GM18868 (cell line): ENCODE results near the gene MPP2.
"Not testable (repeated sequence)": the region's sequence is repeated elsewhere in the genome, so short reads cannot be mapped to it uniquely, and the experiment has no call there.

ENCODE experiments used
- ATAC-seq: cut with Tn5 transposase; IDR thresholded peaks from one replicate; pipeline ENCODE4 v1.9.1; 2021; ENCODE audit warnings: mild to moderate bottlenecking, moderate library complexity; ENCODE audit not compliant: unreplicated experiment

MPP2 gene

GRCh38 chr17:43931062-43931571 lies 23.8 kb upstream of the MPP2 start:
- no peak for ATAC-seq

GRCh38 chr17:43928609-43929008 lies 21.3 kb upstream of the MPP2 start:
- no peak for ATAC-seq

DNA sequence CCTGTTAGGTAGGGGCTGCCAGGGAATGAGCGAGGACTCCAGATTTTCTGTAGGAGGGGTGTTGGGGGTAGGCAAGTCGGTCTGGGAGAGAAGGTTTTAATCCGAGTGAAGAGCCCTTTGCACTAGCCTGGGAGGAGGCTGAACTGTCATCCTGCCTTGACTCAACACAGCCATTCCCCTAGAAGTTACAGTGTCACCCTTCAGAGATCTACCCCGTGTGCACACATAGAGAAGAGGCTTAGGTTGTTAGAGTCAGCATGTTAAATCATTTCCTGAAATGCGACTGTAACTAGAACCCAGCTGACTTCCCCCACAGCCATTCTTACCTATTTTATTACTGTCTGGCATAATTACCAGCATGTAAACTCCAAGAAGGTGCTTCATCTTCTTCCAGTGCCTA lies 20.6 kb upstream of the MPP2 start:
- not testable (repeated sequence) for ATAC-seq

DNA sequence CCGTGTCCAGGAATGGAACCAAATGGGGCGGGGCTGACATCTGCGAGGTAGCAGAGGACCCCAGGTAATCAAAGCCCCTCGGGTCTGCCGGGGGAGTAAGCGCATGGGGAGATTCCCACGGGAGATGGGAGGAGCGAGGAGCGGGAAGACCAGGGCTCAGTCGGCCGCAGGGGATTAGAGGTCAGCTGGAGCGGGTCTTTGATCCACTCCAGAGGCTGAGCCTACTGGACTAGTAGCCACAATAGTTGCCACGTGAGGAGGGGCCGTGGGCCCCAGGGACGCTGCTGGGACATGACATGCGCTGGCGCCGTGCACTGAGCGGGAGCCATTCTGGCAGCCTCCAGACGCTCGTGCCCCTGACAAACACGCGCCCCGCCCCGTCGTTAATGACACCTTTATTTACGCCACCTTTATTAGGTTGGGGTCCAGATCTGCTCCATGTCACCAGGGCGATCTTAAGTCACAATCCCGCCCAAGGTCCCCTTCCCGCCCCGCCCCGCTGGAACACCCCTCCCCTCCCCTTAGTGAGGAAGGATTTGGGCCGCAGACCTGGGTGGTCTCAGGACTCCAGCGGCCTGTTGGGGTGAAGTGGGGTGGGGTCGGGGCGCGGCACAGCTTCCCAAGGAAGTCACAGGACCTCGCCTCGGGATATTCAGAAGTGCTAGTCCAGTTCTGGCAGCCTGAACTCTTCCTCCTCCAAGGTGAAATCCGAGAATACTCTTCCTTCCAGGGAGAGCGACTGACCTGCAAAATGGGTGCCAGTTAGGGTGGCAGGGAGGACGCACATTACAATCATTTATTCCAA lies 19.9 kb upstream of the MPP2 start:
- no peak for ATAC-seq

DNA sequence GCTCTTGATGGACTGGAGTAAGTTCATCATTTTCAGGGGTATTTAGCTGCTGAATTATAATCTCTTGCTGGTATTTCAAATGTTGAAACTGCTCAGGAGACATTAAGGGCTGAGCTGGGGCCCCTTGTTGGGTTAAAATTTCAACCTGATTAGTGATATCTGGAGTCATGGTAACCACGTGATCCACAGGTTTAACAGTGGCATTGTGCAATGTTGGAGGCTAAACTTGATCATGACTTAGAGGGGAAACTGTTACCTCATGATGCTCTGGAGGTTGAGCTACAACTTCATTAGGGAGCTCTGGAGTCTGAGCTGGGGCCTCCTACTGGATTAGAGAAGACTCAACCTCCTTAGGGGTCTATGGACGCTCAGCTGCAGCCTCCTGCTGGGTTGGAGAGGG lies 17.2 kb upstream of the MPP2 start:
- no peak for ATAC-seq

GRCh38 chr17:43920500-43921095 lies 13.3 kb upstream of the MPP2 start:
- no peak for ATAC-seq

DNA sequence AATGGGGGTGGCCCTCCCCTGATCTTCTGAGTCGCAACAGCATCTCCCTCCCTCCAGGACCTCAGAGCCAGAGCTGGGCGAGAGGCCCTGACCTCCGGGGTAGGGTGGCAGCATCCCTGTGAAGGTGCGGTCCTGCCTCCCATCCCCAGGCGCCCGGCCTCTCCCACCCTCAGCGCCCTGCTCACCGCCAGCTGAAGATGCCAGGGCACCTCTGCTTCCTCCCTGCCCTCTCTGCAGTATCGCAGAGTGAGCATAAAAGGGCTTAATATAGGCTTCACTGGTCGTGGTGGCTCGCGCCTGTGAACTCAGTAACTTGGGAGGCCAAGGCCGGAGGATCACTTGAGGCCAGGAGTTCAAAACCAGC lies 10.7 kb upstream of the MPP2 start:
- no peak for ATAC-seq

DNA sequence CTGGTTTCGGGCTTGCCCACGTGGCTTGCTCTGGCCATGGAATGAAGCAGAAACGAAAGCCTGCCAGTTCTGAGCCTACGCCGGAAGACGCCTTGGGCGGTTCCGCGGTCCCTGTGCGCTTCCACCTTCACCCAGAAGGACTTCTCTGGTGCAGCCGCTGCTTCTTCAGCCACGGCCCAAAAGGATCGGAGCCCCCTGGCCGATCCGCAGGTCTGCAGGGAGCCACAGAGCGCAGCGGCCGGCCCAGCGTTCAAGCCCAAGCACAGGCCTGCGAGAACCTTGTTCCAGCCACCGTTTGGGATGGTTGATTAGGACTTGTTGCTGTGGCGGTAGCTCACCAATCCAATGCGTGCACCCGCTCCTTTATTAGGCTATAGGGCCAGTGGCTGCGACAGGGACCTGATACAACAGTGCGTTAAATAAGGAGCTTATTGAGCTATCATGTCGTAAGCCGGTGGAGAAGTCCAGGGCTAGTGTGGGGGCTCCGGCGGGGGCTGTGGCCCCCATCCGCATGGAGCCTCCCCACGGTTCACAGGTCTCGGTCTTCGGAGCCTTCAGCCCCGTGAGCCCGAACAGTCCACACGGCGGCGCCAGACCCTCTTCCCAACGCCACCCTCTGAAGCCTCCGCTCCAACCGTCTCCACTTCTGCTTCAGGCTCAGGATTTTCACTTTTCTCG lies 10.2 kb upstream of the MPP2 start:
- ATAC-seq, result peak; percentile 57

GRCh38 chr17:43917016-43917347 lies 9.6 kb upstream of the MPP2 start:
- ATAC-seq, result peak; percentile 10

DNA sequence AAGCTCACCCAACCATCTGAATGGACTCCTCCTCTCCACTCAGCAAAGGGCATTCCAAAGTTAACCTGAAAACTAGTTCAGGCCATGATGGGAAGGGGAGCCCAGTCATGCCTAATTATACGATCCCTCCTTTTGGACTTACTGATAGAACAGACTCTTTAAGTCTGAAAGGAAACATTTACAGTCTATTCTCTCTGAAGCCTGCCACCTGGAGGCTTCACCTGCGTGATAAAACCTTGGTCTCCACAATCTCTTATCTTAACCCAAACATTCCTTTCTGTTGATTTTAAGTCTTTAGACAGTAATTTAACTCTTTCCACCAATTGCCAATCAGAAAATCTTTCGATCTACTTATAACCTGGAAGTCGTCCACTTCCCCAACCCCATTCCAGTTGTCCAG lies 9.0 kb upstream of the MPP2 start:
- ATAC-seq, result no peak

DNA sequence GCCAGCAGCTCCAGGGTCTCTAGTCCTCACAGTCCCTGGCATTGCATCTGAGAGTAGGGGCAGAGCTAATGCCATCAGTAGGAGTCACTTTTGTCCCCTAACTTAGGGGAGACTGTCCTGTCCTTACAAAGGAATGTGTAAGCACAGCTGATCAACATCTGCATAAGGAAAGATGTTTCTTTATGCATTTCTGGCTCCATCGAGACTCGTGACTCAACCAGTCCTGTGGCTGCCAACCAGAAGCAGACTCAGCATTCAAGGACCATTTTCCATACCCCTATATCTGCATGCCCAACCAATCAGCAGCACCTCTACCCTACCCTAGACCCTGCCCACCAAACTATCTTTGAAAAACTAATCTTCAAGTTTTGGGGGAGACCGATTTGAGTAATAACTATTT lies 8.2 kb upstream of the MPP2 start:
- no peak for ATAC-seq

DNA sequence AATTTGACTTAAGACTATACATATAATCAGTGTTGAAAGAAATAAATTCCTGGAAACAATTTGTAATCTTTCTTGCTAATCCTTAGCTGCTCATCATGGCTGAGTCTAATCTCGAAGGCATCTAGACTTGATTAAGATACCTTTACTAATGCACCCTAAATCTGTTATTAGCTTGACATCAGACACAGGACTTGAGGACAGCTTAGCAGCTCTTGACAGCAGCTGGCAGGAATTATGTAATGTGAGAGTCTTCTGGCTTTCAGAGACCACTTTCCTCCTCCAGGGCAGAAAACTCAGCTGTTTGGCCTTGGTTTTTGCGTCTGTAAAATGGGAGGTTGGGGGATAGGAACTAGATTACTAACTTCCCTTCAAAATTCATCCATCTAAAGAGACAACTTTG lies 7.1 kb upstream of the MPP2 start:
- ATAC-seq, result no peak

GRCh38 chr17:43913584-43913983 lies 6.2 kb upstream of the MPP2 start:
- no peak for ATAC-seq

DNA sequence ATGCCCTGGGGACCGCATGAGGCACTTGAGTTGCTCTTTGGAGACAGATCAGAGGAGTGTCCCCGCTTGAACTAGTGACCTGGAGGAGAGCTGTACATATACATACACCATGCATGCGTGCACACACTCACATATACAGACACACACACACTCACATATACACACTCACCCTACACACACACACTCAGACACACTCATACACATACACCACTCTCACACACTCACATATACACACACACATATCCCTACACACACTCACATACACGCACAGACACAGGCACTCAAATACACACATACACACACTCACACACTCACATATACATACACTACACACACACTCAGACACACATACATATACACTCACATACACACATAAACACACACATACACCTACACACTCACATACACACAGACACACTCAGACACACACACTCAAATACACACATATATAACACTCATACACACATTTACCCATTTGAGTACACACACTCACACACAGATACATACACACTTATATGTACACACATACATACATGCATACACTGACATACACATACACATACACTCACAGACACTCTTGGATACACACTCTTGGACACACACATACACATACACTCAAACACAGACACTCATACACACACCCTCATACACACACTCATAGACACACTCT lies 5.4 kb upstream of the MPP2 start:
- no peak for ATAC-seq

DNA sequence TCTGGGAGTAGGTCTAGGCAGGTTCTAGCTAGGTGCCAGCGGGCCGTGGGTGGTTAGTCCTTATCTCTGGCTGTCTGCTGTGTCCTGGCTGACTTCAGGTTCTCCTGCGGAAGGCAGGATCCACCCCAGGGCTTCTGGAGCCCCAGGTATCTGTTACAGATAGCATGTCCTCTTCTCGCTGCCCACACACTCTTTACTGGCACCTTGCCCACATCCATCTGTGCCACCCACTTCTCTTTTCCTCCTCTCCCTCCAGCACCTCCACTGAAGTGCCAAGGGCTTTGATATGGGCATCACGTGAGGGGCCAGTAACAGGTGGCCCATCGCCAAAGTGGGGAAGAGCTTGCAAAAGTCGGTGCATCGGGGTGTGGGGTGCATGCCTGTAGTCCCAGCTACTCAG lies 4.6 kb upstream of the MPP2 start:
- ATAC-seq, result no peak

GRCh38 chr17:43909537-43910231 lies 2.3 kb upstream of the MPP2 start:
- no peak for ATAC-seq

- no peak for ATAC-seq
Observed at GRCh38 chr17:43907998-43908721, 824 bp upstream of the MPP2 start.

DNA sequence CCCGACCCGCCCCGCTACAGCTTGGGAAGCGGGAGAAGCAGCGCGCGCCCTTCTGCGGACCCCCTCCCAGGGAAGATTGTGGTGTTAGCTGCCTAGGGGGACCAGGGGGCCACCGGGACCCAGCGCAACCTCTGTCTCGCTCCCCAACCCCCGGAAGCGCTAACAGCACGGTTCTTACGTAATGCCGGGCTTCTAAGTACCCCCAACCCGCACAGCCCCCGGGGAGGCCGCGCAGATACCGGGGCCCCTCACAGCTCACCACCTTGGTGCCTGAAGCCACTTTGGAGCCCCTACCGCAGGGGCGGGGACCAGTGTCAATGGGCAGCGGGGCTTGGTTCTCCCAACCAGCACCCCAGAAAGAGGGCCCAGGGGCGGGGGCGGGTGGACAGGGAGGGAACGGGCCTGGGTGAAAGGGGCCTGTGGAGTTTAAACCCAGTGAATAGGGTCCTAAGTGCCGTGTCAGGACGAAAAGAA lies 348 bp downstream of the MPP2 start:
- no peak for ATAC-seq

DNA sequence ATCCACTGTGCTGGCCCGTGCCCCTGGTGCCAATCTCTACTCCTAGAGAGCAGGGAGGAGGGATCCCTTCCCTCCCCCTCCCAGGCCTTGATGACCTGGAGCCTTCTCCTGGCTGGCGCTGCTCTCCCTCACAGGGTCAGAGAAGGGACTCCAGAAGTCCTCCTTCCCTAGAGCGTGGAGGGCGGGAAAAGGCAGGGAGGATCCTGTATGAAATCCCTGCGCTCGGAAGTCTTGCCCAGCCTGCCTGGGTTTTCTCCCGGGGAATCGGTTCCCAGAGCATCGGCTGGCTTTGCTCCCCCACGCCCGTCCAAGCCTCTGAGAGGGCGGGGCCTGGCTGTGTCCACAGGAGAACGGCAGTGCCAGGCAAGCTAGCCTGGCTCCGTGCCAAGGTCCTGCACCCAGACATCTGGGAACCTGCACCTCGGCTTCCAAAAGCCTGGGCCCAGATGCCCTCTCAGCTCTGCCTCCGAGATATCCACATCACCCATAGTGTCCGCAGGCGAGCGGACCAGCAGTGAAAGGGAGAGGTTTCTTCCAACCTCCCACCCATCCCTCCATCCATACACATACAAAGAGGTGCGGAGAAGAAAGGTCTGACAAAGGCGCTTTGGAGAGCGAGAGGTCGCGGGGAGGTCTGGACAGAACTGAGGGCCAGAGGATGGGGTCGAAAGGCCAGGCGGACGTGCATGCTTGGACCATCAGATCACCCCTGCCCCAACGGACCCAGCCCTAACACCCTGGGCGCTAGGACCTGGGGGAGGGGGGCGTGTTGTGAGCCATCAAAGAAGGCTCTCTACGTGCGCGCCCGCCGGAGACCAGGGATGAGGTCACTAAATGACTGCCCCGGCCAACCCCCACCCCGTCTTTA lies 1.1 kb downstream of the MPP2 start:
- no peak for ATAC-seq
